Vagina (tissue), 2 donors: ENCODE measurements around the gene POLRMT.

ENCODE experiments used
- CTCF ChIP-seq, 3 experiments: fragments of 450-650 bp in 2 of 3; fragments of 200-600 bp in 1 of 3; sonication (generic) in 1 of 3; IDR thresholded peaks; one replicate each; pipeline ENCODE4 v1.5.1; 2017 to 2019; ENCODE audit warnings: antibody characterized with exemption in 3 of 3, mild to moderate bottlenecking in 2 of 3, moderate library complexity in 2 of 3
- POLR2A ChIP-seq, 2 donors: fragments of 450-650 bp; IDR thresholded peaks; one replicate each; pipeline ENCODE4 v1.6.1; 2017; ENCODE audit warnings: antibody characterized with exemption in 2 of 2, mild to moderate bottlenecking in 2 of 2, moderate library complexity in 2 of 2

- TF ChIP-seq CTCF (IDR thresholded peaks at IDR 0.05) (no peak), POLR2A (IDR thresholded peaks at IDR 0.05) (no peak)
Observed at GRCh38 chr19:652467-653389, 19.4 kb upstream of the POLRMT start.
